Neural crest cell (in vitro differentiated cells): Measurements from ENCODE around the gene C4orf50. TPM values are rescaled to one million over a fixed set of nuclear protein-coding genes. Genes with fewer than 3 reads are reported as not detected.

Source experiments
- DNase-seq: peaks from one replicate; pipeline ENCODE4 v3.0.0; 2021; ENCODE audit warnings: low read depth, mixed read lengths, low spot score
- H3K27ac Mint-ChIP-seq: one replicate; pipeline ENCODE4 v1.8.0; 2021; ENCODE audit warnings: mild to moderate bottlenecking, mixed read lengths; ENCODE audit not compliant: unreplicated experiment
- H3K27me3 Mint-ChIP-seq: 2 replicates; pipeline ENCODE4 v1.8.0; 2021; ENCODE audit warnings: low read depth, mild to moderate bottlenecking, mixed read lengths
- H3K36me3 Mint-ChIP-seq: 2 replicates; pipeline ENCODE4 v1.8.0; 2021; ENCODE audit warnings: low read depth, mild to moderate bottlenecking, mixed read lengths
- H3K4me1 Mint-ChIP-seq: 2 replicates; pipeline ENCODE4 v1.8.0; 2021; ENCODE audit warnings: mixed read lengths
- H3K4me3 Mint-ChIP-seq: one replicate; pipeline ENCODE4 v1.8.0; 2021; ENCODE audit warnings: mild to moderate bottlenecking, mixed read lengths
- H3K9me3 Mint-ChIP-seq: 2 replicates; pipeline ENCODE4 v1.8.0; 2021; ENCODE audit warnings: mixed read lengths
- total RNA-seq: library from RNA; stranded (reverse); gene quantifications from 2 replicates; pipeline ENCODE4 v1.2.1, GENCODE V29; 2021
- TF ChIP-seq, protein P1 (sequence below): fragments of 200-600 bp; sonication (generic); conservative IDR thresholded peaks from 2 replicates; pipeline ENCODE4 v1.5.0; 2021; ENCODE audit warnings: antibody characterized with exemption, mild to moderate bottlenecking

Gene C4orf50
- total RNA-seq, 1 donor from 2014 or later: 0.02 TPM

DNA sequence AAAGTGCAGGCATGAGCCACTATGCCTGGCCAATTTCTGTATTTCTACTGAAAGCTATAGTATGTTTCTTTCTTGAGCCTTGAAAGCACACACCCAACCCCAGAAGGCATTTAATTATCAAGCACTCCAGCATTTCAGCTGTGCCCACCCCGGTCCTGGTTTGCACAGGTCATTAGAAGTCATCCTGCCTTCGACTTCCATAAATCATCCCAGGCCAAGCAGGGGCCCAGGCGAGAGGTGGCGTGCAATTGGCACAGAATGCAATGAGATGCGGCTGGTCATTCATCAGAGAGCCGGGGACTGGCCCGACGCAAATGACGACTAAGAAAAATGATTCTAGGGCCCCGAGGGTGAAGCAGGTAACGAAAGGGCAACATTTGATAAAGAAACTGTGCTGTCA, 100.6 kb downstream of the C4orf50 start:
- no peak for DNase-seq
- peaks cover 17% of the 10 kb centered on the region for H3K27me3 Mint-ChIP-seq
- peaks cover 7% of the 10 kb centered on the region for H3K4me1 Mint-ChIP-seq
- TF ChIP-seq, protein P1, sequence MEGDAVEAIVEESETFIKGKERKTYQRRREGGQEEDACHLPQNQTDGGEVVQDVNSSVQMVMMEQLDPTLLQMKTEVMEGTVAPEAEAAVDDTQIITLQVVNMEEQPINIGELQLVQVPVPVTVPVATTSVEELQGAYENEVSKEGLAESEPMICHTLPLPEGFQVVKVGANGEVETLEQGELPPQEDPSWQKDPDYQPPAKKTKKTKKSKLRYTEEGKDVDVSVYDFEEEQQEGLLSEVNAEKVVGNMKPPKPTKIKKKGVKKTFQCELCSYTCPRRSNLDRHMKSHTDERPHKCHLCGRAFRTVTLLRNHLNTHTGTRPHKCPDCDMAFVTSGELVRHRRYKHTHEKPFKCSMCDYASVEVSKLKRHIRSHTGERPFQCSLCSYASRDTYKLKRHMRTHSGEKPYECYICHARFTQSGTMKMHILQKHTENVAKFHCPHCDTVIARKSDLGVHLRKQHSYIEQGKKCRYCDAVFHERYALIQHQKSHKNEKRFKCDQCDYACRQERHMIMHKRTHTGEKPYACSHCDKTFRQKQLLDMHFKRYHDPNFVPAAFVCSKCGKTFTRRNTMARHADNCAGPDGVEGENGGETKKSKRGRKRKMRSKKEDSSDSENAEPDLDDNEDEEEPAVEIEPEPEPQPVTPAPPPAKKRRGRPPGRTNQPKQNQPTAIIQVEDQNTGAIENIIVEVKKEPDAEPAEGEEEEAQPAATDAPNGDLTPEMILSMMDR: no peak
- no peak overlapping the region for H3K4me3 Mint-ChIP-seq
- H3K9me3 Mint-ChIP-seq: no peaks in the 10 kb centered on the region
- no peak overlapping the region for H3K27ac Mint-ChIP-seq
- no peaks in the 10 kb centered on the region for H3K36me3 Mint-ChIP-seq

DNA sequence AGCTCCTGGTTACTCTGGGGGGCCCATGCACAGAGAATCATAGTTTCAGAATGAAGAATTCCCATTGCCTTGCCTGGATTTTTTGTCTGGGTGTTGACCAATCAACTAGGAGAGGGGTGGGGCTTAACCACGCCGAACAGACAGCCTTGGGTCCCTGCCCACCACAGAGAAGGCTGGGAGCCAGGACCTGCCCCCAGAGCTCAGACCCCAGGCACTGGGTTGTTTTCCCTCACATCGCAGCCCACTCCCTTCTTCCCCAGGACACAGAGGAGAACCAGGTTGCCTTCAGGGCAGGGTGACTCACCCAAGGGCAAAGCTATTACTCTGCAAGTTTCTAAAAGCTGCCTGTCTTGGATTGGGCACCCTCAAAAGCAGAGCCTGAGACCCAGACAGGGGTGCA, 102.0 kb downstream of the C4orf50 start:
- peaks cover 9% of the 10 kb centered on the region for H3K27me3 Mint-ChIP-seq
- peaks cover 2% of the 10 kb centered on the region for H3K4me1 Mint-ChIP-seq
- TF ChIP-seq, protein P1: no peak
- no peaks in the 10 kb centered on the region for H3K9me3 Mint-ChIP-seq
- no peak overlapping the region for H3K4me3 Mint-ChIP-seq
- no peaks in the 10 kb centered on the region for H3K36me3 Mint-ChIP-seq
- DNase-seq: no peak
- H3K27ac Mint-ChIP-seq: no peak overlapping the region

DNA sequence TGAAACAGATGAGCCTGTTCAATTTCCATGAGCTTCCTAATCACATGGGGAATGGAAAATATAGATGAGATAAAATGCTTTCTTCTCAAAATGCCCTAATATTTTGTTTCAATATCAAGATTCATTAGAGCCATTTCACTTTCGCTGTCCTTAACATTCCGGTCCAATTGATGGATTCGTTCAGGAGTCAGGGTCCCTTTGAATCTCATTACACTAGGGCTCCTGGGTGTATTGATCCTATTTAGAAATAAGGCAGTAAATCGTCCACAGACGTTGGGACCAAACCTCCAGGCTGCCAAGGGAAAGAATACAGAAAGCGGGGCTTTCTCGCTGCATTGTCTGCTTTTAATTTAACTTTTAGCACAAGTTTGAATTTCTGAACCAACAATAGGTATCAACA, 104.8 kb downstream of the C4orf50 start:
- Mint-ChIP-seq H3K27ac (no peak overlapping the region), H3K4me3 (no peak overlapping the region), H3K36me3 (no peaks in the 10 kb centered on the region), H3K9me3 (peaks cover 4% of the 10 kb centered on the region), H3K4me1 (no peaks in the 10 kb centered on the region), H3K27me3 (peaks cover 17% of the 10 kb centered on the region)
- TF ChIP-seq, protein P1: no peak
- no peak for DNase-seq

DNA sequence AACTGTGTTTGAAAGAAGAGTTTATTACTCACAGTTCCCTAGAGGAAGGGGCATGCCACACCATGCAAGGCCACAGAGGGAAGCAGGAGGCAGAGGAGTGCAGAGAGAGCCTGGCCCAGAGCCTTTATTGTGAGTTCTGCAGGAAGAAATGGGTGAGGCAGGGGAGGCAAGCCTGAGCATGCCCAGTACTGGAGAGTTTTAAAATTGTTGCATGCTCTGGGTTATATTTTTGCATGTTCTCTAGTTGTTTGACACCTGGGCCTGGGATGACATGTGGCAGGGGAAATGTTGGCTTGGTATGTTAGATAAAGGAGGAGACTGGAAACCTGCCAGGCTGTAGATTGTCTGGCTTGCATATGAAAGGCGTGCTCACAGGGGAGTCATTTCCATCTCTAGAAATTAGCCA, 105.6 kb downstream of the C4orf50 start:
- Mint-ChIP-seq H3K9me3 (peaks cover 4% of the 10 kb centered on the region), H3K4me3 (no peak overlapping the region), H3K27ac (no peak overlapping the region), H3K4me1 (no peaks in the 10 kb centered on the region), H3K36me3 (no peaks in the 10 kb centered on the region), H3K27me3 (peaks cover 26% of the 10 kb centered on the region)
- TF ChIP-seq, protein P1: no peak
- DNase-seq: no peak

DNA sequence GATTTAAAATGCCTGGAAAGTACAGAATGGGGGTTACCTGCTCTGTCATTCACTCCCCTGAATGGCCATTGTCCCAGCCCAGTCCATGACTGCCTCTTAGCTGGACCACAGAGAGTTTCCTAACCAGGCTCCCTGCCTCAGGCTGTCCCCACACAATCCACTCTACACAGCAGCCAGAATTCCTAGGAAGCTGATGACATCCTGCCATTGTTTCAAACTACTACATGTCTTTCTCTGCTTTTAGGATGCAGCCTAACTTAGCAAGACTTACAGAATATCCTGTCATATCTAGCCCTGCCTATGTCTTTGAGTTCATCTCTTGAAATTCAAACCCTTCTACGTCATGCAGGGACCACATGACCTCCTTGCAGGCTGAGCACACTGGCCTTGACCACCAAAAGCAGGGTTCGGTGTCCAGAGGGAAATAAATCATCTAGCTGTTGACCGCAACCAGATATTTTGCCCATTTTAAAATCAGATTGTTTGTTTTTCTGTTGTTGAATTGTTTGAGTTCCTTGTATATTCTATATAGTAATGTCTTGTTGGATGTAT, 109.3 kb downstream of the C4orf50 start:
- H3K27ac Mint-ChIP-seq: no peak overlapping the region
- H3K27me3 Mint-ChIP-seq: peaks cover 59% of the 10 kb centered on the region
- TF ChIP-seq, protein P1: no peak
- H3K36me3 Mint-ChIP-seq: no peaks in the 10 kb centered on the region
- DNase-seq: no peak
- no peaks in the 10 kb centered on the region for H3K4me1 Mint-ChIP-seq
- H3K4me3 Mint-ChIP-seq: no peak overlapping the region
- H3K9me3 Mint-ChIP-seq: peaks cover 7% of the 10 kb centered on the region

DNA sequence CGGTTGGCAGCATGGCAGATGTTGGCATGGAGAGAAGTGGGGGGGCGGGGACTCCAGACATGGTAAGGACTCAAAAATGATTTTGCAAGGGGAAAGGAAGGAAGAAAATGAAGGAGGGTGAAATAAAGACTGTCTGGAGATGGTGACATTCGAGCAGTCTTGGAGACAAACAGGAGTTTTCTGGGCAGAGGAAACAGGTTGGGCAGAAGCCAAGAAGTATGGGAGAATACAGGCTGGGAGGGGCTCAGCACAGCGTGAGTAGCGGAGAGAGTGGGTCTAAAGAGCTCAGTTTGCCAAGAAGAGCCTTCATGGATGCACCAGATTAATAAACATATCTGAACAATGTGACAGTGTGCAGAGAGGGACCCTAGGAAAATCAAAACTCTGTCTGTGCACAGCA, 112.0 kb downstream of the C4orf50 start:
- Mint-ChIP-seq H3K27ac (no peak overlapping the region), H3K4me3 (no peak overlapping the region), H3K4me1 (no peaks in the 10 kb centered on the region), H3K9me3 (peaks cover 7% of the 10 kb centered on the region), H3K36me3 (no peaks in the 10 kb centered on the region), H3K27me3 (peaks cover 74% of the 10 kb centered on the region)
- no peak for DNase-seq
- TF ChIP-seq, protein P1: no peak
